ENCODE results near the gene TYRO3.
A peak's percentile ranks its signal among the peaks of the same experiment; 100 is the strongest.

TYRO3 gene

DNA sequence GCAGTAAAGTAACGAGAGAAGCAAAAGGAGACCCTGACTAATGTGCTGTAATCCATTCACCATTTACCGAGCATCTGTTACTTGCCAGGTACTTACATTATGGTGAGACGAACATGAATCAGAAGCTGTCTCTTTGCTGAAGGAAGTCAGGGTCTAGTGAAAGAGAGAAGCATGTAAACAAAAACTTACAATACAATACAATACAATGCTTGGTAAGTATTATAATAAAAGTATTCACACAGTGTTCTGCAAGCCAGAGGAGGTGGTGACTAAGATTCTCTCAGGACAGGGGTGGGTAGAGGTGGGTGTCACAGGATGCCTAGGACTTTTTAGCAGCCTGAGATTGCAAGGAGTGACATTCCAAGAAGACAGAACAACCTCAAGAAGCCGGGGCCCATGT, 51.0 kb downstream of the TYRO3 start:
- DNase-seq: no peak

DNA sequence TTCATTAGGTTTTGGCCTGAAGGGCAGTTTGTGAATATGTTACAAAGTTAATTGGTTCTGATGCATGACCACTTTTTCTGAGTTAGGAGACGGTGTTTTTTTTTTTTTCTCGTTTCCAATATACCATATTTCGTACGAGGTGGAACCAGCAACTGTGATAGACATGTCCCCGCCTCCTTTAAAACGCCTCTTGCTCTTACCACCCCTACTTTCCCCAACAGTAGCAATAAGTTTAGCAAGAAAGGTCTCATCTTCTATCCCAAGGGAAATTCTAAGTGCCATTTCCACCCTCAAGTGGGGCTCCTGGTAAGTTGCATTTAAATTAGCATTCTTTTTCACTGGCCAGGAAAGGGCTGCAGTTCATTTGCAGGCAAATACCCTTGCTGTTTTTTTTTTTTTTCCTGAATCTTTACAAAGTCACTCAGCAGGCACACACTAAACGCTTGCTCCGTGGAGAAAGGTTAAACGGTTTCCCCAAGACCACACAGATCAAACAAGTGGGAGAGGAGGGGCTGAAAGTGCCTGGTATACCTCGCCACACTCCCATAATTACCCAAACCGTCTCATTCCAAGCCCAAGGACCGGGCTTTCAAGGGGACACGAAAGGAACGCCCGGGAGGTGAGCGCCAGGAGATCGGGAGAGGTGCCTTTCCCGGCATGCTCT, 61.7 kb downstream of the TYRO3 start:
- no peak for DNase-seq

DNA sequence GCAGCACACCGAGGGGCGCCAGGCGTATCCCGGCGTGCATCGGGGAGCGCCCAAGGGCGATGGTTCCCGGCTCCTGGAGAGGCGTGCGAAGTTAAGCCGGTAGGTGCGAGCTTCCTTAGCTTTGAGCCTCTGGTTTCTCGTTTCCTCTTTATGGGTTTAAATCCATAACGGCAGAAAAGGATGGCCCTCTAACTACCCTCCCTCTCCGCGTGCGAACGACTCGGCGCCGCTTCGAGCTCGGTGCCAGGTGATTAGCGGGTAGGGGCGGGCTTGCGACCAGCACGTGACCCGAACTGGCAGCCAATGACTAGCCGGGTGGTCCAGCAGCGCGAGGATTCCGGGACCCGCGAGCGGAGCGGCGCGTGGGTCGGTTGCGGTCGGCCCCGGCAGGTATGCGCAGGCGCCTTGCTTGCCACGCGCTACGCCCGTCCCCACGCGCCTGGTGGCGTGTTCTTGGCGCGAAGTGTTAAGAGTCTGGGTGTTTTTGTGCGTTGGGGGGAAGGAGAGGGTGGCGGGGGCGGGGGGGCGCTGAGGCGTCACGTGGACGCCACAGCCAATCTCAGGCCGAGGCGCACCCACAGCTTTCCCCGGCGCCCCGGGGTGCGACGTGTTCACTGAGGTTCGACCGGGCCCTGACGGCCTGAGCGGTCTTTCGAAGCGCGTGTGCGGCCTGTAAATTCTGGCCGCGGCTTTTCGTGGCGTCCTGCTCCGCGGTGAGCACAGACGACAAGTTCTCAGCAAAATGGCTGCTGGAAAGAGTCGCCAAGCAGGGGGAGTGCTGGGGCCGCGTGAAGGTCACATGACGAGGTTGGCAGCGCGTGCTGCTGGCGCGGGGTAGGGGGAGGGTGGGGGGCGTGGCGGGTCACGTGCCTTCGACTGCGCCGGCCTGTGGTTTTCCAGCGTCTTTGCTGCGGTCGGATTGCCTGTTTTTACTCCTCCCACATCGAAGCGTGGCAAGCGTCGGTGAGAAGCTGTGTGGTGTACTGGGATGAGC, 62.5 kb downstream of the TYRO3 start:
- peak; percentile 91 for DNase-seq

DNA sequence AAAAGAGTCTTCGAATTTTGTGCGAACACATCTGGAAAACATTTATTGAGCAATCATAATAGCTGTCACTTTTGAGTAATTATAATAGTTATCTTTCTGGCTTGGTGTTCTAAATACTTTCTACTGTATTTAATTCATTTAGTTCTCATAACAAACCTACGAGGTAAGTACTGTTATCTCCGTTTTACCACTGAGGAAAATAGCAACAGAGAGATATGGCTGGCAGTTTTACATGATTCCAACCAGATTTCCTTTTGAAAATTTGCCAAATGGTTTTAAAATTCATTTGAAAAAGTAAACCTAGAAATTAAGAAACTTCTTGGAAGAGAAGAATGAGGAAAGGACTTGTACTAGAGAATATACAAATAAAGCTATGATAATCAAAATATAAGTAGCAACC, 63.9 kb downstream of the TYRO3 start:
- DNase-seq: no peak

DNA sequence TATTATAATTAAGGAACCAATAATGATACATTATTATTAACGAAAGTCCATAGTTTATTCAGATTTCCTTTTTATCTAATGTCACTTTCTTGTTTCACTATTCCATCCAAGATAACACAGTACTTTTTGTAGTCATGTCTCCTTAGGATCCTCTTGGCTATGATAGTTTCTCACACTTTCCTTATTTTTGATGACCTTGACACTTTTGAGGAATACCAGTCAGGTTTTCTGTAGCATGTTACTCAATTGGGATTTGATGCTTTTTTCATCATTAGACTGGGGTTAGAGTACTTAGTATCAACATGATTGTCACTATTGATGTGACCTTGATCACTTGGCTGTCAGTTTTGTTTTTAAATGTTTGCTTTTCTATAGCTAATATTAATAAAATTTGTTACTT, 68.2 kb downstream of the TYRO3 start:
- DNase-seq: no peak

DNA sequence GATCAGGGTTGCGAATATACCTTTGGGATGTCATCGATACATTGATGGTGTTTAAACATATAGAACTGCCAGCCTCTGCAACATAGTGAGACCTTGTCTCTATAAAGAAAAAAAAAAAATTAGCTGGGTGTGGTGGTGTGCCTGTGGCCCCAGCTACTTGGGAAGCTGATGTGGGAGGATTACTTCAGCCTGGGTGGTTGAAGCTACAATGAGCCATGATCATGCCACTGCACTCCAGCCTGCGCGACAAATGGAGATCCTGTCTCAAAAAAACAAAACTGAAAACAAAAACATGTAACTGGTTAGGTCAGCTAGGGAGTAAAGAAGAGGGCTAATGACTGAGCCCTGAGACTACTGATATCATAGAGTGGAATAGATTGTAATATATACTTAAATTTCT, 70.5 kb downstream of the TYRO3 start:
- no peak for DNase-seq

DNA sequence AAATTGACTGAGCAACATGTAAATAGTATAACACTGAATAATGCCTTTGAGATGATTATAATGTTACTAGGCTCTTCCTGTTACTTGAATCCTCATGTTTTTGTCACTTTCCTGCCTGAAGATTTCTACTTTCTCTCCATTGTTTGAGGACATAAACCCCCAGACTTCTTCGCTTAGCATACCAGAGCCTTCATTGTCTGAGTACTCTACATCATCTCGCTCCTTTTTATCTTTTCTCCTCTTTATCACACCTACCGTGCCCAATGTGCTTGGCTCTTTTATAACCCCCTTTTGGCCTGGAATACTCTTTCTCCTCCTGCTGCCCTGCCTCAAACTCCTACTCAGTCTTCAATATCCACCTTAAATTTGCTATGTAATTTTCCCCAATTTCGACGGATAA, 70.9 kb downstream of the TYRO3 start:
- DNase-seq: no peak

DNA sequence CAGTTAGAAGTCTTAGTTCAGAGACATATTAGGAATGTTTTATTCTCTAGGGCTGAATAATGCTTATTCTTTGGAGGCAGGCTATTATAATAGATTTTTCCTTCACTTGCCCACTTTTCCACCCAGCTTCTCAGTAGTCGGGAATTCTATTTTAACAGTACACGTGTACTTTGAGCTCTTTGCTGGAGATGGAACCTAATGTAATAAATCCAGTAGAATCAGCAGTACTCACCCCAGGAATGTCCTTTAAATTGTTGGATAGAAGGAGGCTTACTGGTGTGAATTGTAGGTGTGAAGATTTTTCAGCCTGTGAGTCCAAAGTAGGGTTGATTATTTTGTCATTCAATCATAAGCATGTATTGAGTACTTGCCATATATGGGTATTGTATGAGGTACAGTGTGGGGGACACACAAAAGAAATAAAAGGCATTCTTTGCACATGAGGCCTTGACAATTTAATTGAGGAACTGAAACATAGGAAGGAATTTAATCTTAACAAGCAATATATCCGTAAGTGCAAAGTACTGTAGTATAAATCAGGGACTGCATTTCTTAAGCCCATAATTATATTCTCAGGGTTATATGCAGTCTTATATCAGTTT, 71.7 kb downstream of the TYRO3 start:
- no peak for DNase-seq

DNA sequence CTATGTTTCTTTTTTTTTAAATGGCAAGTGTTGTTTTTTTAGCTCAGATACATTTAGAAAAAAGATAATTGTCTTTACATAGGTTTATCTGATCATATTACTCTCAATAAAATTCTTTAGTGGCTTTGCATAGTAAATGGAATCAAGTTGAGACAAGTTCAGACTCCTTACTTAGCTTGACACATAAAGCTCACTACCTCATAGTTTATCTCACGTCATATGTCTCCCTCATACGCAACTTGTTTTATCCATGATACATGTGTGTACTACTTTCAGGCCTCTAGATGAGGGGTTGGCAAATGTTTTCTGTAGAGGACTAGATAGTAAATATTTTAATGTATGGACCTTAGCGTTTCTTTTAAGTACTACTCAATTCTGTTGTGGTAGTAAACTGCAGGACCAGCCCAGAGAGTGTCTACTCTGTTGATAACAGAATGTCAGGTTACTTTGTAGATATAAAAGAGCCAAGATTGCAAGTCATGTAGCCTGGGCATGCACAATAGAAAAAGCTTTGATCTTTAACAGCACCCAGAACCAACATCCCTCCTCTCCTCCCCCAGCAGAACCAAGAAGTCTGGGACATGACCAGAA, 73.0 kb downstream of the TYRO3 start:
- no peak for DNase-seq

All from NCI-H446 treated with DMSO at 0.1 percent for 48 hours (cell line).